Measurements from ENCODE around the gene CHRNB4.
"Not testable (repeated sequence)": the region's sequence is repeated elsewhere in the genome, so short reads cannot be mapped to it uniquely, and the experiment has no call there.

Gene CHRNB4

GRCh38 chr15:78618490-78618934 lies 22.5 kb downstream of the CHRNB4 start:
- no peak overlapping the region for H3K4me3 ChIP-seq (ENCODE audit: control insufficient read depth, low read depth, low read length)
- DNase-seq (ENCODE audit: low read depth), result peak; percentile 39
- peak; percentile 79 for TF ChIP-seq CTCF (IDR thresholded peaks at IDR 0.05; ENCODE audit: control insufficient read depth, insufficient read depth, low read depth, low read length, missing control alignments)

- no peak for DNase-seq (ENCODE audit: low read depth)
- TF ChIP-seq CTCF (IDR thresholded peaks at IDR 0.05; ENCODE audit: control insufficient read depth, insufficient read depth, low read depth, low read length, missing control alignments), result no peak
Measured at GRCh38 chr15:78618064-78618463, 22.9 kb downstream of the CHRNB4 start.

GRCh38 chr15:78617516-78617915 lies 23.5 kb downstream of the CHRNB4 start:
- no peak for DNase-seq (ENCODE audit: low read depth)
- H3K4me3 ChIP-seq (ENCODE audit: control insufficient read depth, low read depth, low read length), result no peak overlapping the region
- no peak for TF ChIP-seq CTCF (IDR thresholded peaks at IDR 0.05; ENCODE audit: control insufficient read depth, insufficient read depth, low read depth, low read length, missing control alignments)

More at GRCh38 chr15:78618064-78618463, 22.9 kb downstream of the CHRNB4 start:
- no peak overlapping the region for H3K4me3 ChIP-seq (ENCODE audit: control insufficient read depth, low read depth, low read length)

GRCh38 chr15:78617076-78617475 lies 23.9 kb downstream of the CHRNB4 start:
- no peak overlapping the region for H3K4me3 ChIP-seq (ENCODE audit: control insufficient read depth, low read depth, low read length)
- no peak for TF ChIP-seq CTCF (IDR thresholded peaks at IDR 0.05; ENCODE audit: control insufficient read depth, insufficient read depth, low read depth, low read length, missing control alignments)
- DNase-seq (ENCODE audit: low read depth), result no peak

- DNase-seq (ENCODE audit: low read depth), result no peak
Measured at GRCh38 chr15:78616506-78616905, 24.5 kb downstream of the CHRNB4 start.

GRCh38 chr15:78615151-78615589 lies 25.8 kb downstream of the CHRNB4 start:
- no peak overlapping the region for H3K4me3 ChIP-seq (ENCODE audit: control insufficient read depth, low read depth, low read length)
- DNase-seq (ENCODE audit: low read depth), result no peak
- no peak for TF ChIP-seq CTCF (IDR thresholded peaks at IDR 0.05; ENCODE audit: control insufficient read depth, insufficient read depth, low read depth, low read length, missing control alignments)

More at GRCh38 chr15:78616506-78616905, 24.5 kb downstream of the CHRNB4 start:
- H3K4me3 ChIP-seq (ENCODE audit: control insufficient read depth, low read depth, low read length), result no peak overlapping the region
- TF ChIP-seq CTCF (IDR thresholded peaks at IDR 0.05; ENCODE audit: control insufficient read depth, insufficient read depth, low read depth, low read length, missing control alignments), result no peak

GRCh38 chr15:78614021-78614420 lies 27.0 kb downstream of the CHRNB4 start:
- no peak for TF ChIP-seq CTCF (IDR thresholded peaks at IDR 0.05; ENCODE audit: control insufficient read depth, insufficient read depth, low read depth, low read length, missing control alignments)
- DNase-seq (ENCODE audit: low read depth), result no peak

GRCh38 chr15:78609551-78609950 lies 31.5 kb downstream of the CHRNB4 start:
- DNase-seq (ENCODE audit: low read depth); H3K4me3 ChIP-seq (ENCODE audit: control insufficient read depth, low read depth, low read length): not testable (repeated sequence)

More at GRCh38 chr15:78614021-78614420, 27.0 kb downstream of the CHRNB4 start:
- no peak overlapping the region for H3K4me3 ChIP-seq (ENCODE audit: control insufficient read depth, low read depth, low read length)
